H1 (cell line): Measurements from ENCODE around the gene SLC4A11. TPM values are rescaled to one million over a fixed set of nuclear protein-coding genes. Genes with fewer than 3 reads are reported as not detected.

Experiments
- CTCF ChIA-PET: fragments of 300-600 bp; sonication (Branson Sonifier 250); formaldehyde crosslinking; loops from one replicate; lab custom pipeline; 2021; ENCODE audit not compliant: partially characterized antibody; lab: Charles Lee
- POLR2A ChIA-PET: fragments of 300-600 bp; sonication (Branson Sonifier 250); formaldehyde crosslinking; loops from one replicate; lab custom pipeline; 2021; ENCODE audit warnings: inconsistent platforms; ENCODE audit not compliant: partially characterized antibody; lab: Charles Lee
- DNase-seq, 2 experiments: peaks; one replicate each; pipeline versions ENCODE4 v3.0.0 to v3.0.0-alpha.2; 2010 to 2022; ENCODE audit warnings: low spot score in 2 of 2, low read depth in 1 of 2, mixed read lengths in 1 of 2
- FAIRE-seq: peaks from 2 replicates; lab custom pipeline; 2011; peaks lifted over from hg19 to GRCh38; lab: Jason Lieb, UNC
- H2AFZ ChIP-seq: 2 replicates; pipeline ENCODE4 v1.8.1; 2012; ENCODE audit warnings: low read length, inconsistent platforms
- H2AK5ac ChIP-seq: 2 replicates; pipeline ENCODE4 v1.6.1; 2013; ENCODE audit warnings: low read depth, low read length
- H2BK120ac ChIP-seq: replicated peaks from 2 replicates; pipeline ENCODE3; 2013; ENCODE audit warnings: low read depth, low read length, inconsistent platforms
- H2BK12ac ChIP-seq: 2 replicates; pipeline ENCODE4 v1.6.1; 2013; ENCODE audit warnings: low read depth, low read length
- H2BK15ac ChIP-seq: 2 replicates; pipeline ENCODE4 v1.6.1; 2013; ENCODE audit warnings: low read length
- H2BK20ac ChIP-seq: 2 replicates; pipeline ENCODE4 v1.6.1; 2013; ENCODE audit warnings: low read length
- H2BK5ac ChIP-seq: 2 replicates; pipeline ENCODE4 v1.6.1; 2013; ENCODE audit warnings: low read depth, low read length
- H3K14ac ChIP-seq: 2 replicates; pipeline ENCODE4 v1.6.1; 2013; ENCODE audit warnings: inconsistent platforms; ENCODE audit not compliant: insufficient read length
- H3K18ac ChIP-seq: 2 replicates; pipeline ENCODE4 v1.6.1; 2013; ENCODE audit warnings: low read length; ENCODE audit errors: extremely low read depth
- H3K23ac ChIP-seq: 2 replicates; pipeline ENCODE4 v1.6.1; 2013; ENCODE audit warnings: inconsistent platforms; ENCODE audit not compliant: insufficient read length
- H3K23me2 ChIP-seq: 2 replicates; pipeline ENCODE4 v1.6.1; 2013; ENCODE audit warnings: low read depth, low read length
- H3K27ac ChIP-seq: 2 replicates; pipeline ENCODE4 v1.6.1; 2011; ENCODE audit warnings: low read depth, low read length, inconsistent platforms
- H3K27me3 ChIP-seq, 4 experiments: replicated peaks in 1 of 4; 1 replicate in 1 of 4; 2 replicates in 3 of 4; pipeline versions ENCODE4 v1.6.1 to v1.8.1; 2011 to 2013; ENCODE audit warnings: low read length in 3 of 4, mild to moderate bottlenecking in 3 of 4, inconsistent platforms in 2 of 4, mixed read lengths in 2 of 4, moderate library complexity in 1 of 4; ENCODE audit not compliant: control insufficient read depth in 3 of 4, insufficient read depth in 3 of 4; ENCODE audit errors: extremely low read depth in 1 of 4
- H3K36me3 ChIP-seq, 4 experiments: 2 replicates each; pipeline versions ENCODE4 v1.6.1 to v1.8.1; 2011 to 2013; ENCODE audit warnings: mild to moderate bottlenecking in 4 of 4, low read length in 3 of 4, moderate library complexity in 2 of 4, control low read depth in 1 of 4, inconsistent platforms in 1 of 4; ENCODE audit not compliant: insufficient read depth in 4 of 4, control insufficient read depth in 2 of 4
- H3K4ac ChIP-seq: replicated peaks from 2 replicates; pipeline ENCODE3; 2013; ENCODE audit warnings: low read length, low read depth, mixed read lengths, inconsistent platforms; ENCODE audit not compliant: insufficient read length
- H3K4me1 ChIP-seq, 4 experiments: replicated peaks in 1 of 4; 1 replicate in 1 of 4; 2 replicates in 3 of 4; pipeline versions ENCODE4 v1.6.1 to v1.8.1; 2011 to 2013; ENCODE audit warnings: low read length in 3 of 4, inconsistent platforms in 2 of 4, mixed read lengths in 1 of 4; ENCODE audit not compliant: insufficient read depth in 4 of 4, control insufficient read depth in 3 of 4
- H3K4me2 ChIP-seq, 2 experiments: 2 replicates each; pipeline versions ENCODE4 v1.6.1 to v1.8.1; 2011 to 2013; ENCODE audit warnings: low read depth in 2 of 2, low read length in 2 of 2, control low read depth in 1 of 2, inconsistent platforms in 1 of 2, mild to moderate bottlenecking in 1 of 2; ENCODE audit not compliant: insufficient read depth in 1 of 2
- H3K4me3 ChIP-seq, 4 experiments: fragments of 200-600, 300-600 bp in 1 of 4; sonication (generic), shearing (Covaris generic), sonication (Bioruptor Twin) in 1 of 4; 2 replicates each; pipeline versions ENCODE4 v1.5.1 to v1.8.1; 2011 to 2016; ENCODE audit warnings: low read length in 4 of 4, low read depth in 3 of 4, control low read depth in 2 of 4, inconsistent platforms in 2 of 4, mild to moderate bottlenecking in 2 of 4, mixed read lengths in 1 of 4, moderate library complexity in 1 of 4; ENCODE audit not compliant: insufficient read depth in 2 of 4; ENCODE audit errors: extremely low read depth in 1 of 4
- H3K56ac ChIP-seq: replicated peaks from 2 replicates; pipeline ENCODE3; 2013; ENCODE audit warnings: low read depth, mild to moderate bottlenecking, mixed read lengths, low read length, inconsistent platforms; ENCODE audit not compliant: insufficient read length
- H3K79me1 ChIP-seq: 2 replicates; pipeline ENCODE4 v1.6.1; 2013; ENCODE audit warnings: low read depth, low read length, control low read depth
- H3K79me2 ChIP-seq, 2 experiments: 2 replicates each; pipeline versions ENCODE4 v1.6.1 to v1.8.1; 2012 to 2013; ENCODE audit warnings: low read length in 2 of 2, mild to moderate bottlenecking in 2 of 2, inconsistent platforms in 1 of 2; ENCODE audit not compliant: insufficient read depth in 2 of 2, control insufficient read depth in 1 of 2
- H3K9ac ChIP-seq, 4 experiments: replicated peaks in 1 of 4; 1 replicate in 1 of 4; 2 replicates in 3 of 4; pipeline versions ENCODE4 v1.6.1 to v1.8.1; 2011 to 2013; ENCODE audit warnings: low read depth in 3 of 4, low read length in 3 of 4, control low read depth in 2 of 4, mild to moderate bottlenecking in 2 of 4, moderate library complexity in 2 of 4, inconsistent platforms in 1 of 4; ENCODE audit errors: extremely low read depth in 1 of 4
- H3K9me3 ChIP-seq, 2 experiments: 2 replicates each; pipeline versions ENCODE4 v1.6.1 to v1.8.1; 2012 to 2013; ENCODE audit warnings: mild to moderate bottlenecking in 2 of 2, moderate library complexity in 2 of 2, control low read depth in 1 of 2, inconsistent platforms in 1 of 2, low read depth in 1 of 2, low read length in 1 of 2, mixed read lengths in 1 of 2; ENCODE audit not compliant: insufficient read depth in 2 of 2
- H4K20me1 ChIP-seq, 2 experiments: replicated peaks in 1 of 2; 2 replicates each; pipeline versions ENCODE3 to v1.8.1; 2011 to 2013; ENCODE audit warnings: inconsistent platforms in 2 of 2, low read length in 2 of 2, mild to moderate bottlenecking in 1 of 2; ENCODE audit not compliant: insufficient read depth in 2 of 2, control insufficient read depth in 1 of 2
- H4K5ac ChIP-seq: 2 replicates; pipeline ENCODE4 v1.6.1; 2013; ENCODE audit warnings: low read length, low read depth, mixed read lengths, inconsistent platforms; ENCODE audit not compliant: insufficient read length
- H4K8ac ChIP-seq: 2 replicates; pipeline ENCODE4 v1.8.0; 2013; ENCODE audit warnings: mild to moderate bottlenecking, moderate library complexity, low read length, inconsistent platforms; ENCODE audit not compliant: insufficient read depth; ENCODE audit errors: extremely low read depth
- H4K91ac ChIP-seq: replicated peaks from 2 replicates; pipeline ENCODE3; 2013; ENCODE audit warnings: low read length, mixed read lengths, inconsistent platforms; ENCODE audit not compliant: insufficient read length
- CREB1 ChIP-seq: IDR thresholded peaks from 2 replicates; pipeline ENCODE4 v1.6.1; 2012; ENCODE audit warnings: inconsistent platforms
- CTBP2 ChIP-seq: IDR thresholded peaks from 2 replicates; pipeline ENCODE4 v1.7.0; 2011; ENCODE audit warnings: borderline replicate concordance, mild to moderate bottlenecking, moderate library complexity, mixed read lengths, low read length; ENCODE audit not compliant: insufficient read depth, insufficient read length
- EZH2 ChIP-seq: fragments of 200-600 bp; sonication (generic); IDR thresholded peaks from 2 replicates; pipeline ENCODE4 v1.7.1; 2012; ENCODE audit warnings: low read depth, mild to moderate bottlenecking, moderate library complexity, low read length, inconsistent platforms; ENCODE audit not compliant: severe bottlenecking
- HDAC2 ChIP-seq, 2 experiments: fragments of 300-600 bp in 1 of 2; sonication (generic) in 1 of 2; IDR thresholded peaks; 2 replicates each; pipeline ENCODE4 v1.6.1; 2011 to 2012; ENCODE audit warnings: low read depth in 2 of 2, low read length in 2 of 2, mild to moderate bottlenecking in 2 of 2, moderate library complexity in 2 of 2, borderline replicate concordance in 1 of 2, inconsistent platforms in 1 of 2
- KDM4A ChIP-seq: IDR thresholded peaks from one replicate; pipeline ENCODE4 v1.7.1; 2012; ENCODE audit warnings: low read depth, mild to moderate bottlenecking, moderate library complexity, low read length, inconsistent platforms; ENCODE audit not compliant: severe bottlenecking
- MAFK ChIP-seq: IDR thresholded peaks from 2 replicates; pipeline ENCODE4 v1.6.1; 2012; ENCODE audit warnings: low read depth, mild to moderate bottlenecking, improper control_type of control experiment, low read length
- PHF8 ChIP-seq: fragments of 200-600 bp; sonication (generic); conservative IDR thresholded peaks from 2 replicates; pipeline ENCODE4 v1.7.1; 2012; ENCODE audit warnings: low read depth, mild to moderate bottlenecking, inconsistent platforms, low read length, moderate library complexity
- SP2 ChIP-seq: IDR thresholded peaks from 2 replicates; pipeline ENCODE4 v1.6.1; 2012; ENCODE audit warnings: mild to moderate bottlenecking, low read length, inconsistent platforms
- SUZ12 ChIP-seq: fragments of 200-600 bp; sonication (generic); IDR thresholded peaks from 2 replicates; pipeline ENCODE4 v1.6.1; 2012; ENCODE audit warnings: mild to moderate bottlenecking, inconsistent platforms, low read length, moderate library complexity, mixed read lengths
- WGBS, 2 experiments: shearing (Covaris generic) in 1 of 2; methylation state at CpG; one replicate each; pipeline versions ENCODE4 v1.1.6 to v1.1.7; 2013 to 2015; ENCODE audit warnings: low lambda C conversion rate in 2 of 2, mixed read lengths in 2 of 2, inconsistent platforms in 1 of 2, low coverage in 1 of 2, missing lambda C conversion rate in 1 of 2; ENCODE audit not compliant: insufficient replicate concordance in 2 of 2, insufficient coverage in 1 of 2, insufficient read length in 1 of 2; ENCODE audit errors: extremely low coverage in 1 of 2, missing lambda C conversion rate in 1 of 2; 5-methylcytosine and 5-hydroxymethylcytosine counted together
- polyA plus RNA-seq, 7 experiments: library from polyadenylated mRNA; depleted of rRNA in 3 of 7; stranded (reverse) in 5 of 7; unstranded in 2 of 7; fragments of >200 nt in 5 of 7; fragments of 200-250 nt in 2 of 7; gene quantifications; 1 replicate in 5 of 7; 2 replicates in 1 of 7; 4 replicates in 1 of 7; pipeline versions ENCODE4 v1.2.1 to v1.2.3, GENCODE V29; 2011 to 2013; ENCODE audit warnings: missing spikeins in 2 of 7, mixed read lengths in 2 of 7
- total RNA-seq: library from RNA; stranded (reverse); fragmentation: NEBNext Ultra II Directional; extraction: Animal tissue kit (Norgen Biotek cat#: 25700); gene quantifications from 2 replicates; pipeline ENCODE4 v1.2.1, GENCODE V29; 2021
- TF ChIP-seq, protein P1 (sequence below): IDR thresholded peaks from 2 replicates; pipeline ENCODE4 v1.6.1; 2011; ENCODE audit warnings: low read length, improper control_type of control experiment

SLC4A11 gene
- total and polyA plus RNA-seq, 2 of the 8 experiments (the other 6 are each of a cell fraction or from before 2014, with no cell fraction given): 11.9 to 32.3 TPM

DNA sequence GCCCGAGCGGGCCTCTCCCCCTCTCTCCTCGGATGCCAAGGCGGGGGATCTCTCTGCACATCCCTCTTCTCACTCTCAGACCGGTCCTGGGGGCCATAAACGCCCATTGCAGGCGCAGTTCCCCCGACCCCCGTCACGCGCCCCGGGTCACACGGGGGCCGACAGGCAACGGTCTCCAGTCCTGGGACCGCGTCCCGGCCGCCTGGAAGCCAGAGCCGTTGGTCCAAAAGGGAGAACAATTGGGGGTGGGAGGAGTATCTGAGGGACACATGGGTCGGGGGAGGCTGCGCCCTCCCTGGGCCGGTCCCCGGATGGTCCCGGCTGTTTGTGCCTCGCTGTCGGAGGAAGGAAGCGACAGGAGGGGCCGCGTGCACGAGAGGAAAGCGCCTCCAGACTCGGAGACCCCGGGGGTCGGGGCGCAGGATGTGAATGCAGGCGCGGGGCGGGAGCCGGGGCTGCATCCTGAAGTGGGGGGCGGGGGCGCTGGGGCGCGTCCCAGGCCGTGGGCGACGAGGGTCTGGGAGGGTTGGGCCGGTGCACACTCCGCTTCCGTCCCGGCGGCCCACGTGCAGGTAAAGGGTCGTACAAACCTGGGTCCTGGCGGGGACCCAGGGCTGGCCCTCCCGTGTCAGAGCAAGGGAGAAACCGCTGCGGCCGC, 903 bp downstream of the SLC4A11 start:
- FAIRE-seq: no peak
- Histone ChIP-seq H4K8ac (no peak overlapping the region; the same call in 1 of the 2 replicates), H3K4me3 (peak overlapping the region; percentile 47 to 79 (median 76)), H2AK5ac (no peak overlapping the region), H3K18ac (no peak overlapping the region; the same call in none of the 2 replicates), H3K79me1 (no peaks in the 10 kb centered on the region), H3K23me2 (peaks cover 16% of the 10 kb centered on the region; the same call in 1 of the 2 replicates), H3K27ac (no peak overlapping the region), H3K4ac (no peak overlapping the region), H3K14ac (no peak overlapping the region), H3K9me3 (no peaks in the 10 kb centered on the region), H4K20me1 (peaks cover 0 to 11% of the 10 kb centered on the region in 2 experiments), H3K36me3 (peaks cover 0 to 5% (median 0%) of the 10 kb centered on the region in 4 experiments; a peak in 1 of 8 replicates), H3K23ac (no peak overlapping the region), H3K56ac (no peak overlapping the region), H2AFZ (no peak overlapping the region), H2BK12ac (no peak overlapping the region), H3K27me3 (peaks cover 13 to 40% (median 35%) of the 10 kb centered on the region in 4 experiments), H2BK5ac (no peak overlapping the region), H4K5ac (no peak overlapping the region), H3K4me1 (peaks cover 0 to 19% (median 7%) of the 10 kb centered on the region in 4 experiments; a peak in 6 of 7 replicates), H2BK120ac (no peak overlapping the region), H2BK15ac (no peak overlapping the region), H3K4me2 (peak overlapping the region; percentile 87 to 99), H4K91ac (no peak overlapping the region), H3K79me2 (no peaks in the 10 kb centered on the region), H2BK20ac (no peak overlapping the region), H3K9ac (peak overlapping the region in 3 of 4 experiments; percentile 11 to 20 (median 13); a peak in 1 of 7 replicates)
- CTCF ChIA-PET: interaction anchor here (0.7 to 6.2 kb wide), 4 partner anchors 12 to 127 kb away, joined by 3 to 47 read pairs (median 14); no protein-coding TSS in a partner anchor
- POLR2A ChIA-PET: interaction anchor here (0.9 to 4.5 kb wide), 5 partner anchors 11 to 66 kb away, joined by 3 to 61 read pairs (median 8); no protein-coding TSS in a partner anchor
- 4% methylated on average over 23 of the region's 59 CpGs; no CpG with 5 or more reads in 1 of the 2 experiments for WGBS, 2 experiments
- DNase-seq: peak in 1 of 2 experiments; percentile 78
- TF ChIP-seq MAFK (no peak), SUZ12 (peak; percentile 75), CTBP2 (peak; percentile 17), CREB1 (no peak), KDM4A (peak; percentile 36), HDAC2 (IDR thresholded peaks at IDR 0.05; ENCODE audit: borderline replicate concordance in 1 of 2, low read depth in 2 of 2, low read length in 2 of 2) (0 out of 4 replicates have a peak, but pooled peaks of 1 of the 2 experiments have one; percentile 2), SP2 (no peak), EZH2 (peak; percentile 57), PHF8 (0 out of 2 replicates have a peak, but pooled peaks have one; percentile 3)
- TF ChIP-seq, protein P1, sequence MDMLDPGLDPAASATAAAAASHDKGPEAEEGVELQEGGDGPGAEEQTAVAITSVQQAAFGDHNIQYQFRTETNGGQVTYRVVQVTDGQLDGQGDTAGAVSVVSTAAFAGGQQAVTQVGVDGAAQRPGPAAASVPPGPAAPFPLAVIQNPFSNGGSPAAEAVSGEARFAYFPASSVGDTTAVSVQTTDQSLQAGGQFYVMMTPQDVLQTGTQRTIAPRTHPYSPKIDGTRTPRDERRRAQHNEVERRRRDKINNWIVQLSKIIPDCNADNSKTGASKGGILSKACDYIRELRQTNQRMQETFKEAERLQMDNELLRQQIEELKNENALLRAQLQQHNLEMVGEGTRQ: no peak
